Glomerular visceral epithelial cell (primary cell): ENCODE measurements around the gene SLC1A1.

Source experiments
- DNase-seq: peaks from one replicate; pipeline ENCODE4 v3.0.0-alpha.2; 2016; ENCODE audit errors: extremely low spot score

Gene SLC1A1

DNA sequence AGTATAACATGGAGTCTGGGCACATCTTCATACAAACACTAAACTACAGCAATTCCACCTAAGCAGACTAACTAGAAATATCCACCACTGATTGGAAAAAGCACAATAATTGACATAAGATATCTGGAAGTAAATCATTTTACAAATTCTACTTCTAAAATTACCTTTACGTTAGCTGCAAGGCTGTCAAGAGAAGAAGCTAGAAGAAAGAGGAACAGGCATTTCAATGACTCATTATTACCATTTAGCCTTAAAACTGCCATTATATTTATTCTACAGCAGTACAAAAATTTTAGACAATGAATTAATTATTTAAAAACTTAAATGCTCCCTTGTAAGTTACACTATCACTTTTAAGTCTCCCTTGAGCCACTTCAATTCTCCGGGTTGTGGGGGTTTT is 128.4 kb downstream of the SLC1A1 start:
- no peak for DNase-seq

DNA sequence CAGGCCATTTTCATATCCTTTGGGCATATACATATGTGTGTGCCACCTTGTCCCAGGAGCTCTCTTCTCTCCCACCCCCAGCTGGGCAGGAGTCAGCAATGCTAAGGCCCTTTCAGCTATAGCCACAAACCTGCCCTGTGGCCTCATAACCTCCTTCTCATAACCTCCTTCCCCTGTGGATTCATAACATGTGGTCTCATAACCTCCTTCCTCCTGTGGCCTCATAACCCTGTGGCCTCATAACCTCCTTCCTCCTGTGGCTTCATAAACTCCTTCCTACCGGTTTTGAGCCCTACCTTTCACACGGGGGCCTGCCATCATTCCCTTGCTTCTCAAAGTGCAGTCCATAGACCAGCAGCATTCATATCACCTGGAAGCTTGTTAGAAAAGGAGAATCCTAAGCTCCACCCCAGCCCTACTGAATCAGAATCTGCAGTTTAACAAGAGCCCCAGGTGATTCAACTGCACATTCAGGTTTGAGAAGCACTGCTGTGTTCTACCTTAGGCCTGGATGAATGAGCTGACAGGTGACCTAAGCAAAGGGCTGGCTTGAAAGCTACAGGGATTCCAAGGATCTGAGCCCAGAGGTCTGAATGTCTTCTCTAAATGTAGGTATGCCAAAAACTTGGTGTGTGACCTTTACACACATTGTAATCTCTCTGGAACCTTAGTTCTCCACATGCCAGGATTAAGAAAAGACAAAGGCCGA is 129.9 kb downstream of the SLC1A1 start:
- DNase-seq: no peak

DNA sequence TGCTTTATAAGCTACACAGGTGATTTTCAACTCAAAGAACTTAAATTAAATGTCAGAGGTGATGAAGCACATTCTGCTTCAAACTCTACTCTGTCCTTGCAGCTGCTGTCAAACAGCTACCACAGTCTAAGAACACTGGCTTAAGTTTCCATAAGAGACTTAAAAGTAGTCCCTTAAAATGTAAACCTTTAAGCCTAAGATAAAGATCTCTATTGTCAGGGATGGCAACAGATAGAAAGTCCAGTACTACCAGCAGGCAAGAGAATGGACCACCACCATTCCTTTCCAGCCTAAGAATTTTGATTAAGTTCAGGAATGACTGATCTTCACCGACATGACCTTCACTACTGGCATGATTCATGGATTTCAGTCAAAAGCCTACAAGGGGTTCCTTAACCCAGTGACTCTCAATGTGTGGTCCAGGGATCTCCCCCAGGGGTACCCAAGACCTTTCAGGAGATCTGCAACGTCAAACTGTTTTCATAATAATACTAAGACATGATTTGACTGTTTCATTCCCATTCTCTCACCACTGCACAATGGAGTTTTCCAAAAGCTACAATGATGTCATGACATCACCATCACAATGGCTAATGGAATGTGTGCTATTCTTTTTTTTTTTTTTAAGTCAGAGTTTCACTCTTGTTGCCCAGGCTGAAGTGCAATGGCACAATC is 130.8 kb downstream of the SLC1A1 start:
- DNase-seq: no peak

GRCh38 chr9:4622016-4622415 is 131.7 kb downstream of the SLC1A1 start:
- DNase-seq: no peak

DNA sequence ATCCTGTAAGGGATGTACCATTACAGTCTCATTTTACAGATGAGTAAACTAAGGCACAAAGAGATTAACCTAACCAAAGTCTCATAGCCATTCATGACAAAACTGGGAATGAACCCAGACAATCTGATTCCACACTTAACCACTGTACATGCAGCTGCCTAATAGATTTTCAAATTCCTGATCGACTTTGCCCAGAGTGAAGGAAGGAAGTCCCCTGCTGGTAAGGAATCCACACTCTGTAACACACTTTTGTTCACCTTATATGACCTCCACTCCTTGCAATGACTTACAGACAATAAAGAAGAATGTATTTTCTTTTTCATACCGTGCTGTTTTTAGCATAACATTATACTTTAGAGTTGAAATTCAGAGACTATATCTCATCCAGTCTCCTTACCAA is 140.6 kb downstream of the SLC1A1 start:
- no peak for DNase-seq
